ENCODE data around the gene RMC1.
"Not testable (repeated sequence)": the region's sequence is repeated elsewhere in the genome, so short reads cannot be mapped to it uniquely, and the experiment has no call there.

RMC1 gene

DNA sequence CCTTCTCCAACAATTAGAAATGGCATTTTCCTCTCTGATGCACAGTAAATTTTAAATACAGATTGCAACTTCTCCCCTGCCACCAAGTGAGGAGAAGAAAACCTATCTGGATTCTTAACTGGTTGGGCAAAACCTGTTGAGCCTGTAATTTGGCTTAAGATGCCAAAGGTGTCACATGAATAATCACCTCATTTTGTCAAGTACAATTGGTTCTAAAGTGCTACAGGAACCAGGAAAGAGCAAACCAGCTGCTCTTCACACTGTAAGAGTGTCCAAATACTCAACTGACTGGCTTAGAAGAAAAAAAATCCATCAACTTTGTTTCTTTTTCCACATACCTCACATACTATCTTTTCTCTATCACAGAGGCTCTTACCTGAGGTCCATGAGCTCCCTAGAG is 47.6 kb downstream of the RMC1 start:
- in situ Hi-C loops (cut with MboI; ENCODE audit: low sequenced_read_pairs), result no loop called here

DNA sequence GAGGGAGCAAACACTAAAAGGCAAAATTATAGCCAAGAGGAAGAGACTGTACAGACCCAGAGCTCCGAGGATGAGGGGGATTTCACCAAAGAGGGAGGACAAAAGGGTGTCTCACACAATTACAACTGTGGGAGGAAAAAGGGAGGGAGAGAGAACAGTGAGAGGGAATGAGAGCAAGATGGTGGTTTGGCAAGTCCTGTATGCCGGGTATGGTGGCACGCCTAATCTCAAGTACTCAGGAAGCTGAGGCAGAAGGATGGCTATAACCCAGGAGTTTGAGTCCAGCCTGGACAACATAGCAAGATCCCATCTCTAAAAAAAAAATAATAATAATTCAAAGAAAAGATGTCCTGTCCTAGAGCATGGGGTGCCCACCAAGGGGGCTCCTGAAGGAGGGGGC is 48.7 kb downstream of the RMC1 start:
- in situ Hi-C loops (cut with MboI; ENCODE audit: low sequenced_read_pairs), result no loop called here

DNA sequence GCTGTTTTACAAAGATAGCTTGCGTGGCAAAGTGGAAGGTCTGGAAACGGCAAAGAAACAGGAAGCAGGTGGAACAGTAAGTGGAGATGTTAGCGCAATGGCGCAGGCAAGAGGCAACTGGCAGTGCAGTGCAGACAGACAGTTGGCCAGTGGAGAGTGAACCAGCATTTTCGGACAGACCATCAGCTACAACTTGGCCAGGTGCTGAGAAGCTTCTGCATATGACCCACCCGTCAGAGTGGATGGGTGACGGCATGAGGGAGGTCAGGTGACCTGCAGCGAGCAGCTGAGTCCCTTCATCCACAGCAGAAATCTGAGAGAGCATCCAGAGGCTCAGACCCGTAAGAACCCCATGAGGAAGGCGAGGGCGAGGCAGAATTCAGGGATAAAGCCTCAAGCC is 49.2 kb downstream of the RMC1 start:
- in situ Hi-C loops (cut with MboI; ENCODE audit: low sequenced_read_pairs), result no loop called here

DNA sequence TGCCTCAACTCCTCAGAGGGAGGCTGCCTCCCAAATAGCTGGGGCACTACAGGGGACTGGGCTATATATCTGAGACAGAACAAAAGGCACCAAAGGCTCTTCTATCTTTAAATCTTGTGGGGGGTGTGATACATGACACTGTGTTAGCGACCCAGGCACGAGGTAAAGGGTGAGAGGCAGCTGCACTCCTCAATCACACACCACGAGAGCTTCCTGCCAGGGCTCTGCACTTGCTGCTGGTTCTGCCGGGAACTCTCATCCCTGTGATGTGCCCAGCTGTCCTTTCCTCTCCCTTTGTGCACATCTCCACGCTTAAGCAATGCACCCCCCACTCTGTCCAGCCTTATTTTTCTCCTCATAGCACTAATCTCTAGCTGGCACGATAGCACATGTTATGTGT is 50.6 kb downstream of the RMC1 start:
- in situ Hi-C loops (cut with MboI; ENCODE audit: low sequenced_read_pairs), result no loop called here

DNA sequence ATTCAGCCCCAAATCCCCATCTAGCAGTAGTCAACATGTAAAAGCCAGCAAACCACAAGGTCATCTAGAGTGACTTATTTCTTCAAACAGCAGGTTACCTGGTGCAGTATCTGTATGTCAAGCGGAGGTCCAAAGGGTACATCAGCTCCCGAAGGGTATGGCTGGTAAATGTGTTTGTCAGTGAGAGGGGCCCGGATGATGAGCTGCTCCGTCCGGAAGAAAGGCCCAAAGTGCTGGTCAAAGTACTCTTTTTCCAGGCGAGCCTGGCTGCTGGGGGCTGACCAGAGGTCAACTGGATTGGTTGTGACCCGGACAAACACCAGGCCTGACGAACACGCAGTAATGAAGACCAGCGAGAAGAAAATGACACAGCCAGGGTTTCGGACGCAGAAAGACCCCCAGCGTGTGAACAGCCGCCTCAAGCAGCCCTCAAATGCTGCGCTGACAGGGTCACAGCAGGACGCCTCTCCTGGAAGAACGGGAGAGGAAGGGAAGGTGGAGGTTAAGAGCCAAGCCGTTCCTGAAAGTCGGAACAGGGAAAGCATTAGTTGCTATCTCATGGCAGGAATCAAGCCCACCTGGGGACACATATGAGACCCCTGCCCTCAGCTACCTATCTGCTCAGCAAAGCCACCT is 53.0 kb downstream of the RMC1 start:
- in situ Hi-C loops (cut with MboI; ENCODE audit: low sequenced_read_pairs), result no loop called here

DNA sequence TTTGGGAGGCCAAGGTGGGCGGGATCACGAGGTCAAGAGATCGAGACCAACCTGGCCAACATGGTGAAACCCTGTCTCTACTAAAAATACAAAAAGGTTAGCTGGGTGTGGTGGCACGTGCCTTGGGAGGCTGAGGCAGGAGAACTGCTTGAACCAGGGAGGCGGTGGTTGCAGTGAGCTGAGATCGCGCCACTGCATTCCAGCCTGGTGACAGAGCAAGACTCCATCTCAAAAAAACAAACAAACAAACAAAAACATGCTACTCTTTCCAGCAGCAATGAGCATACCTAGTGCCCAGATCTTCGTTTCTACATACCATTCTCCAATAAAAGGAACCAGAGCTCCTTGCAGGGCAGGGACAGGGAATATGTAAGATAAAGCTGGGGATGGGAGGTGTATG is 54.2 kb downstream of the RMC1 start:
- in situ Hi-C loops (cut with MboI; ENCODE audit: low sequenced_read_pairs), result not testable (repeated sequence)

DNA sequence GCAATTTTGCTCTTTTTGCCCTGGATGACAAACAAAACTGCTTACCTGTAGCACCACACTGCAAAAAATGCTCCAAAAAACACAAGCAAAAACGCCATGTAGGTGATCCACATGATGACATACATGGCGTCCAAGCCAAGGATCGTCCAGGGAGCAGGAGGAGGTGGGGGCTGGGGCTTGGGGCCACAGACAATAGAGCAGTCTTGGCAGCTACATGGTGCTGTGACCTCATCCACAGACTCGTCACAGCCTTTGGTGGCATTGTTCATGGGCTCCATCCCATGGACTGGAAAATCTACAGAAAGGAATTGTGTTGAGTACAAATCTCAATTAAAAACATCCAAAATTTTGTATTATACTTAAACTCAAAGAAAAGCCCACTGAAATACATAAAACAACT is 56.9 kb downstream of the RMC1 start:
- in situ Hi-C loops (cut with MboI; ENCODE audit: low sequenced_read_pairs), result no loop called here

DNA sequence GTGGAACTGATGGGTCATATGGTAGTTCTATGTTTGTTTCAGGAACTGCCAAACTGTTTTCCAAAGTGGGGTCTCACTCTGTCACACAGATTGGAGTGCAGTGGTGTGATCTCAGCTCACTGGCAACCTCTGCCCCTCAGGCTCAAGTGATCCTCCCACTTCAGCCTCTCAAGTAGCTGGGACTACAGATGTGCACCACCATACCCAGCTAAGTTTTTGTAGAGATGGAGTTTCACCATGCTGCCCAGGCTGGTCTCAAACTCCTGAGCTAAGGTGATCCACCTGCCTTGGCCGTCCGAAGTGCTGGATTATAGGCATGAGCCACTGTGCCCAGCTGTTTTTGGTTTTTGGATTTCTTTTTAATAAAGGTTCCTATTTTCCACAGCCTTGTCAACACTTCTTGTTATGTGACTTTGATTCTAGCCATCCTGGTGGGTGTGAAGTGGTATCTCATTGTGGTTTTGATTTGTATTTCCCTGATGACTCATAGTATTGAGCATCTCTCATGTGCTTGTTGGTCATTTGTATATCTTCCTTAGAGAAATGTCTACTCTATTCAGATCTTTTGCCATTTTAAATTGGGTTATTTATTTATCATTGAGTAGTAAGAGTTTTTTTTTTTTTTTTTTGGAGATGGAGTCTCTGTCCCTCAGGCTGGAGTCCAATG is 60.2 kb downstream of the RMC1 start:
- in situ Hi-C loops (cut with MboI; ENCODE audit: low sequenced_read_pairs), result no loop called here

DNA sequence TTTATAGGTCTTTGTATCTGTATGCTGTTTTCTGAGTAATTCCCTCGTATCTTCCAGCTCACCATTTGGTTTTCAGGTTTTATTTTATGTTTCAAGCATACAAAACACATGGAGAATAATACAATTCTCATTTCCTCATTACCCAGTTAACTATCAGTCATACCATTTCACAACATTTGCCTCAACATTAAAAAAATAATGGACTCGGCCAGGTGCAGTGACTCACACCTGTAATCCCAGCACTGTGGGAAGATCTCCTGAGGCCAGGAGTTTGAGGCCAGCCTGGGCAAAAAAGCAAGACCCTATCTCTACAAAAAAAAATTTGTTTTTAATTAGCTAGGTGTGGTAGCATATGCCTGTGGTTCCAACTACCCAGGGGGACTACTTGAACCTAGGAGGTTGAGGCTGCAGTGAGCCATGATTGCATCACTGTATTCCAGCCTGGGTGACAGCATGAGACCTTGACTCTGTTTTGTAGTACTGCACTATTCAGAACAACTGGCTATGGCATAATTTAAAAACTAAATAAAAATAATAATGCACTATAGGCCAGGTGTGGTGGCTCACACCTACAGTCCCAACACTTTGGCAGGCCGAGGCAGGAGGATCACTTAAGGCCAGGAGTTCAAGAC is 62.7 kb downstream of the RMC1 start:
- in situ Hi-C loops (cut with MboI; ENCODE audit: low sequenced_read_pairs), result no loop called here

DNA sequence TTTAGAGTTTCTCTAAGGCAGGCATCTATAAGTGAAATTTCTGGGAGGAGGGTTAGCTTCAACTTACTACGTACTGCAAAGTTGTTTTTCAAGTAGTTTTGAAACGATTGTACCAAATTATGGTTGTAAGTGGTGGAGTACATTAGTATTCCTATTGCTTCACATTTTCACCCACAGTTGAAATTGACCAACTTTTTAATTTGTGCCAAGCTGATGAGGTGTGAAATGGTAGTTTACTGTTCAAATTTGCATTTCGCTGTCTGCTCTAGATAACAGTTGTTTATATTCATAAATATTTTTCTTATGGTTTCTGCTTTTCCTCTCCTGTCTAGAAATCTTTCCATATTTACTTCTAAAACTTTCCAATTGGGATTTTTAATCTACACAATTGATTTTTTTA is 64.4 kb downstream of the RMC1 start:
- in situ Hi-C loops (cut with MboI; ENCODE audit: low sequenced_read_pairs), result no loop called here

DNA sequence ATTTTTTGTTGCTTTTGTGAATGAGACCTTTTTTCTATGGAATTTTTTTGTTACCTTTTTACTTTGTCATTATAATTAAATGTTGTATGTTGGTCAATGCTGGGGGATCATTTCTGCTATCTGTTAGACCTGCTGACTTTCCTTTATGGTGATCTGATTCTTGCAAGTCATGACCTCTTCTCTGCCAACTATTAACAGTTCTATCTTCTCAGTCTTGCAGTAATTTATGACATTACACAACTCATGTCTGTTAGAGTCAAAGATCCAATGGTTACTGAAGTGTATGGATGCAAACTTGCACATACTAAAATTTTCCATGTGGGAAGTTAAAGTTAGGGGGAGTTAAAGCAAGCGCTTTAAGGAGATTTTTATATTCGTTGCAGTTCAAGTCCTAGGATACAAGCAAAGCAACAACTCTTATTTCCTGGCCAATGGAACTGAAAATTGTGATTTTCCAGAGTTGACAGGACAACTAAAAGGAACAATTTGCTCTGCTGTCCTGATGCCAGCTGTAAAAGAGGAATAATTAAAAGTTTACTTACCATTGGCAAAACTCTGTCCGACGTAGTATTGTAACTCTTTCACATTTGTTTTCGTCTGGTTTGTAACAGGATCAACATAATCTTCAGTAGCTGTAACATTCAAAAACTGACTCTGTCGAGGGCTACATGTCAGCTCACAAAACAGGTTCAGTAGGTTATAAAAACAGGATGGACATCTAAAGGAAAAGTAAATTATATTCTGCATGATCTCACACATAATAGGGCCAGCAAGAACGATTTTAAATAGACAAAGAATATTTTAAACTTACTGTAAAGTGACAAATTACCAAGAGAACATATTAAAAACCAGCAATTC is 65.2 kb downstream of the RMC1 start:
- in situ Hi-C loops (cut with MboI; ENCODE audit: low sequenced_read_pairs), result no loop called here

DNA sequence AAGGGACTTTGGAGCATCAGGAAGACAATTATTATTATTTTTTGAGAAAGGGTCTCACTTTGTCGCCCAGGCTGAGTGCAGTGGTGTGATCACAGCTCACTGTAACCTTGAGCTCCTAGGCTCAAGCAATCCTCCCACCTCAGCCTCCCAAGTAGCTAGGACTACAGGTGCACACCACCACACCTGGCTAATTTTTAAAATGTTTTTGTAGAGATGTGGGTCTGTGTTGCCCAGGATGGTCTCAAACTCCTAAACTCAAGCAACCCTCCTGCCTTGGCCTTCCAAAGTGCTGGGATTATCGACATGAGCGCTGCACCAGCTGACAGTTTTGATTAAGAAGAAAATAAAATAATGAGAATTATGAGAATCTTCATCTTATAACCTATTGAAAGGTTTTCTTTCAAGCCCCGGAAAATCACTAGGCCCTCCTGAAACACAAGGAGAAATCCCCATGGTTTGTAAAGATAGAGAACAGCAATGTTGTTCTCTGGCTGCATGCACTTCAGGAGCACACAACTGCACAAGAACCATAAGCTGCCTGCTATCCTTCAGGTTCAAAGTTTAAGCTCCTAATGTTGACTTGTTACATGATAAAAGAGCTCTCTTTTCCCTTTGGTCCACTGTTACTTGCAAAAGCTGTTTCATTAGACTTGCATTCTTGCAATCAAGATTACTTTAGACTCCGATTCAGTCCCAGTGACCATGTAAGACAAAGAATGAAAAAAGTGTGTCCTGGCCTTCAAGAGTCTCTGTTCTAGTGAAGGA is 66.2 kb downstream of the RMC1 start:
- in situ Hi-C loops (cut with MboI; ENCODE audit: low sequenced_read_pairs), result no loop called here

DNA sequence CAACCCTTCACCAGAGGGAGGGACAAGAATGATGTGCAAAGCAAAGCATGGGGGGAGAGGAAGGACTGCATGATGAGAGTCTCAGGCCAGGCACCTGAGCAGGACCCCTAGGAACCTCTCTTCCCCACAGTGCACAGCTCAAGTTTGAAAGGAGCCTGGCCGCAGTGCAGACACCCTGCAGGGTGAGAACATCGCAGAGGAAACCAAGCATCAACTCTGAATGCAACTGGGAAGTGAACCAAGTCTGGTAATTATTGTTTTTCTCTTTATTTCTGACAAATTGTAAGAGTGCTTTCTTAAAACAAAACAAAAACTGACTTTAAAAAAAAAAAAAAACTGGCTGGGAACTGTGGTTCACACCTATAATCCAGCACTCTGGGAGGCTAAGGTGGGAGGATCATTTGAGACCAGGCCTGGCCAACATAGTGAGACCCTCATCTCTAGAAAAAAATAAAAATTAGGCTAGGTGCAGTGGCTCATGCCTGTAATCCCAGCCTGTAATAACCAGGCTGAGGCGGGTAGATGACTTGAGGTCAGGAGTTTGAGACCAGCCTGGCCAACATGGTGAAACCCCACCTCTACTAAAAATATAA is 67.7 kb downstream of the RMC1 start:
- in situ Hi-C loops (cut with MboI; ENCODE audit: low sequenced_read_pairs), result no loop called here

DNA sequence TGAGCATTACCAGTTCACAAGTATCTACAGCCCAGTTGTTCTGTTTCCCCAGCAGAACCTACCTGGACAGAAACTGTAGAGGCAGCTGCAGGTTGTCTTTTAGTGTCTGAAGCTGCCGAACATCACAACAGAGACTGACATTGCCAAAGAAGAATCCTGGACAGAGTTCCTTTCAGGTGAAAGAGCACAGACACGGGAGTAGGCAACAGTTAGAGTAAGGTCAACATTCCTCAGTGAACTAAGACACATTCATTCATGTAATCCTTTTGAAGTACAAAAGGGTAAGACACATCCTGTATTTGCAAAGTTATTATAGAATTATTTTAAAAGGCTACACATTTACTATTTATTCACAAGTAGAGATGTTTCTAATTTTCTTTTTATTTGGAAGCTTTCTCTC is 68.7 kb downstream of the RMC1 start:
- in situ Hi-C loops (cut with MboI; ENCODE audit: low sequenced_read_pairs), result no loop called here

DNA sequence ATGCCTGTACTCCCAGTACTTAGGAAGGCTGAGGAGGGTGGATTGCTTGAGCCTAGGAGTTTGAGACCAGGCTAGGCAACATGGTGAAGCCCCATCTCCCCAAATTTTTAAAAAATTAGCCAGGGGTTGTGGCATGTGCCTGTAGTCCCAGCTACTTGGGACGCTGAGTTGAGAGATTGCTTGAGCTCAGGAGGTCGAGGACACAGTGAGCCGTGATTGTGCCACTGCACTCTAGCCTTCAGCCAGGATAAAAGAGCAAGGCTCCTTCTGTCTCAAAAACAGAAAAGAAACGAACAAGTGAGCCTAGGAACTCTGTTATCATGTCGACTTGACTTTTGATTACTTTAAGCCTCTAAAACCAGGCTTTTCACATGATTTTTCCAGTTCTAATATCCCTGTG is 69.3 kb downstream of the RMC1 start:
- in situ Hi-C loops (cut with MboI; ENCODE audit: low sequenced_read_pairs), result no loop called here

DNA sequence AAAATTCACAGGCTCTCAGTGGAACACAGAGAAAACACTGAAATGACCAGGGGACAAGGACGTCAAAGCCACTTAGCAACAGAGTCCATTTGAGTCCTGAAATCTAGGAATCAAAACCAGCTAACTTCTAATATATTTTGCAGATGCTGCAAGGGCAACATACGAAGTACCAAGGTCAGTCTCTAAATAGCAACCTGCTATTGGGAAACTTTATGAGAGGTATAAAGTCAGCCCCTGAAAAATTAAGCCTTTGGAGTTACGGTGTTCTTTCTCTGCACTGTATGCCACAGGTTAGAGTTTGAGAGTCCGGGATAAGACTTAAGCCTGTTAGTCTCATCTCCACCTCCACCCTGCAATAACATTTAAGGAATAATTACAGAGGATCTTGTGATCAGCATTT is 69.7 kb downstream of the RMC1 start:
- in situ Hi-C loops (cut with MboI; ENCODE audit: low sequenced_read_pairs), result no loop called here

DNA sequence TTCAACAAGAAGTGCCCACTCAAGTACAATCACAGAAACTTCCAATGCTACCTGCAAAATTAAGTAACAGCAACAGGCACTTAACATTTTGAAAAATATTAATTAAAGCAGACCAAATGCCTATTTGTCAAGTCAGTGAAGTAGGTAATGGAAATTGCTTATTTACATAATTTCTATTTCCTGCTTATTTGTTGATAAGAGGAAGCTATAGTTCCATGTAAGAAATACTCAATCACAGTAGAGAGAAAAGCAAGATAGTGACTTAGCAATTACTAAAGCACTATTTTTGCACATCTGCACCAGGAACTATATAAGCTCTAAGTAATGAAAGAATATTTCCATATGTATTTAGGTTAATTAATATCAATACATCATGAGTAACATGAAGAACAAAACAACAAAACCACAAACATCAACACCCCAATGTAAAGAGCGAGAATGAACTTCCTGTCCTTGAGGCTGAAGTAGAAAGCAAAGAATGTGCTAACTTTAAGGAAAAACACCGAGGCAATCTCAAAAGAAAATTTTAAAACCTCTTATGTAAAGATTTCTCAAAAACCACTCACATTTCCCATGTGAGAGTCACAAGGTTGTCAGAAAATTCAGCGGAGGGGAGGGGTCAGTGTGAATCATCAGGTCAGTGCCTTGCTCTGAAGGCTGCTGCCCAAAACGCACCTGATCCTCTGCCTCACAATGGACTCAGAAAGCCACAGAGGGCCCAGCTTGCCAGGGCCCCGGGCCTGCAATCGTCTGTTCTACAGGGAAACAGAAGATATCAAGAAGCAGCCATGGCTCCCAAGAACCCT is 70.5 kb downstream of the RMC1 start:
- in situ Hi-C loops (cut with MboI; ENCODE audit: low sequenced_read_pairs), result no loop called here

DNA sequence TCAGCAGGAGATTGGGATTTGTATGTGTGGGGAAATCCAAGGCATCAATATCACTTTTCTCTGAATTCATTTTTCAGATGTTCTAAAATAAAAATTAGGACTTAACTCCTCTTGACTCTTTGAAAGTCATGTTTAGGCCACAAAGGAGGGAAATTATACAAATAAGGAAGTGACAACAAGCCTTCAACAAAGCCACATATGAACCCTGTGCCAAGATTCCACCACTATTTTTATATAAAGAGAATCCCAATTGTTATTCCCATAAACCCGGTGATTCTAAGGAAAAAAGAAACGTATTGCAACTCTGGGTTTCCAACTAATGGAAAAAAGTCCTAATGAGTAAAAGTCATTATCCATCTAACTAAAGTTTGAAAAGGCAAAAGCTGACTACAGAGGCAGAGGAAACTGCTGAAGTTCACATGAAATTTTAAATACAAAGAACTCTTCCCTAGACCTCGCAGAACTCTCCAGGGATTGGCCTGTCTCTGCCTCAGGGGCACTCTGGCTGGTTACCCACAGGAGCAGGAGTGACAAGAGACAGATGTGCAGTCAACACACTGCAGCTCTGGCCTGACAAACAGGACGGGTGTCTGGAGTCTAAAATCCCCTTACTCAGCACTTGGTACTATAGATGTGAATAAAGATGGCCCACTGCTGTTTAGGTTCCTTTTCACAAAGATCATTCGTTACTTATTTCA is 71.4 kb downstream of the RMC1 start:
- in situ Hi-C loops (cut with MboI; ENCODE audit: low sequenced_read_pairs), result no loop called here

DNA sequence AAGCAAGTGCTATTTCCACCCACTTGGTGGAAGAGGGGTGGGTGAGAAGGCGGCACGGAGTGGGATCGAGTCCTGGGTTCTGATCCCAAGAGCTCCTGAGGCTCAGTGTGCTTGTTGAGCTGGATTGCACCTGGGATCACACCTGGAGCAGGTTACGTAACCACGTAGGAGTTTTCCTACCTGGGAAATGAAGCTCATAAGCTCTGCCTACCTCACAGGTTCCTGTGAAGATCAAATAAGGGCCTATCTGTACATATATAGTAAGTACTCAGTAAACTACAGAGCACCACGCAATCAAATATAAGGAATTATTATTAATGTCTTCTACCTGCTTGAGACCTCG is 72.0 kb downstream of the RMC1 start:
- in situ Hi-C loops (cut with MboI; ENCODE audit: low sequenced_read_pairs), result no loop called here
